Measurements from ENCODE around the gene SLC7A5. TPM values are rescaled to one million over a fixed set of nuclear protein-coding genes. Genes with fewer than 3 reads are reported as not detected.
"Not testable (repeated sequence)": the region's sequence is repeated elsewhere in the genome, so short reads cannot be mapped to it uniquely, and the experiment has no call there.

The SLC7A5 gene
- total RNA-seq, 1 donor from 2014 or later: 13.4 TPM

GRCh38 chr16:87824991-87825841 lies 44.1 kb downstream of the SLC7A5 start:
- ATAC-seq (no peak), DNase-seq (ENCODE audit: low spot score) (no peak)

GRCh38 chr16:87824016-87824990 lies 45.0 kb downstream of the SLC7A5 start:
- no peak for ATAC-seq
- no peak for DNase-seq (ENCODE audit: low spot score)

- no peak for DNase-seq (ENCODE audit: low spot score)
- no peak for ATAC-seq
These were observed 46.0 kb downstream of the SLC7A5 start for GRCh38 chr16:87823181-87823929.

- DNase-seq (ENCODE audit: low spot score): no peak
- no peak for ATAC-seq
These were observed 47.0 kb downstream of the SLC7A5 start for GRCh38 chr16:87822108-87822970.

GRCh38 chr16:87821376-87822107 lies 47.8 kb downstream of the SLC7A5 start:
- no peak for DNase-seq (ENCODE audit: low spot score)
- no peak for ATAC-seq

GRCh38 chr16:87819983-87820382 lies 49.3 kb downstream of the SLC7A5 start:
- no peak for DNase-seq (ENCODE audit: low spot score)
- ATAC-seq: no peak

- DNase-seq (ENCODE audit: low spot score) (no peak), ATAC-seq (no peak)
These were observed 50.0 kb downstream of the SLC7A5 start for GRCh38 chr16:87819282-87819681.

GRCh38 chr16:87818533-87819161 lies 50.7 kb downstream of the SLC7A5 start:
- DNase-seq (ENCODE audit: low spot score) (no peak), ATAC-seq (no peak)

- ATAC-seq (no peak), DNase-seq (ENCODE audit: low spot score) (no peak)
These were observed 51.4 kb downstream of the SLC7A5 start for GRCh38 chr16:87817910-87818309.

- not testable (repeated sequence) for DNase-seq (ENCODE audit: low spot score); ATAC-seq
These were observed 51.9 kb downstream of the SLC7A5 start for GRCh38 chr16:87817370-87817769.

- no peak for DNase-seq (ENCODE audit: low spot score)
- no peak for ATAC-seq
These were observed 52.7 kb downstream of the SLC7A5 start for GRCh38 chr16:87816507-87817100.

- ATAC-seq: peak; percentile 95
- DNase-seq (ENCODE audit: low spot score): no peak
These were observed 53.7 kb downstream of the SLC7A5 start for GRCh38 chr16:87815567-87815966.

GRCh38 chr16:87812200-87812656 lies 57.1 kb downstream of the SLC7A5 start:
- no peak for ATAC-seq
- no peak for DNase-seq (ENCODE audit: low spot score)

- not testable (repeated sequence) for DNase-seq (ENCODE audit: low spot score); ATAC-seq
These were observed 57.9 kb downstream of the SLC7A5 start for GRCh38 chr16:87811454-87811853.

- no peak for ATAC-seq
- DNase-seq (ENCODE audit: low spot score): no peak
These were observed 60.0 kb downstream of the SLC7A5 start for GRCh38 chr16:87809150-87809902.

GRCh38 chr16:87808108-87808507 lies 61.2 kb downstream of the SLC7A5 start:
- DNase-seq (ENCODE audit: low spot score) (no peak), ATAC-seq (peak; percentile 26)
